ENCODE results near the gene SH3RF2.
A peak's percentile ranks its signal among the peaks of the same experiment; 100 is the strongest.

The SH3RF2 gene

DNA sequence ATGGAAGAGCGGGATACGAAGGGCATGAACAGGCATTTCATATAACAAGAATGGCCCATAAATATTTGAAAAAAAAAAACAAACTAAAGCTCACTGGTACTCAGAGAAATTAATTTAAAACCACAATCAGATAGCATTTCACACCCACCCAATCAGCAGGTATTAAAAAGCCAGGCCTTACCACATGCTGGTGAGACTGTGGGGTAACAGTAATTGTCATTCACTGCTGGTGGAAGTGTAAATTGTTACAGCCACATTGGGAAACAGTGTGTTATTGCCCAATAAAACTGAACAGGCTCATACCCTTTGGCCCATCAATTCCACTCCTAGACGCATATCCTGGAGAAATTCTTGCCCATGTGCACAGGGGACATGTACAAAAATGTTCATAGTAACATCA lies 103.0 kb downstream of the SH3RF2 start:
- no peak overlapping the region for H3K27ac ChIP-seq
- TF ChIP-seq, protein P1, sequence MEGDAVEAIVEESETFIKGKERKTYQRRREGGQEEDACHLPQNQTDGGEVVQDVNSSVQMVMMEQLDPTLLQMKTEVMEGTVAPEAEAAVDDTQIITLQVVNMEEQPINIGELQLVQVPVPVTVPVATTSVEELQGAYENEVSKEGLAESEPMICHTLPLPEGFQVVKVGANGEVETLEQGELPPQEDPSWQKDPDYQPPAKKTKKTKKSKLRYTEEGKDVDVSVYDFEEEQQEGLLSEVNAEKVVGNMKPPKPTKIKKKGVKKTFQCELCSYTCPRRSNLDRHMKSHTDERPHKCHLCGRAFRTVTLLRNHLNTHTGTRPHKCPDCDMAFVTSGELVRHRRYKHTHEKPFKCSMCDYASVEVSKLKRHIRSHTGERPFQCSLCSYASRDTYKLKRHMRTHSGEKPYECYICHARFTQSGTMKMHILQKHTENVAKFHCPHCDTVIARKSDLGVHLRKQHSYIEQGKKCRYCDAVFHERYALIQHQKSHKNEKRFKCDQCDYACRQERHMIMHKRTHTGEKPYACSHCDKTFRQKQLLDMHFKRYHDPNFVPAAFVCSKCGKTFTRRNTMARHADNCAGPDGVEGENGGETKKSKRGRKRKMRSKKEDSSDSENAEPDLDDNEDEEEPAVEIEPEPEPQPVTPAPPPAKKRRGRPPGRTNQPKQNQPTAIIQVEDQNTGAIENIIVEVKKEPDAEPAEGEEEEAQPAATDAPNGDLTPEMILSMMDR (conservative IDR thresholded peaks at IDR 0.05): no peak

DNA sequence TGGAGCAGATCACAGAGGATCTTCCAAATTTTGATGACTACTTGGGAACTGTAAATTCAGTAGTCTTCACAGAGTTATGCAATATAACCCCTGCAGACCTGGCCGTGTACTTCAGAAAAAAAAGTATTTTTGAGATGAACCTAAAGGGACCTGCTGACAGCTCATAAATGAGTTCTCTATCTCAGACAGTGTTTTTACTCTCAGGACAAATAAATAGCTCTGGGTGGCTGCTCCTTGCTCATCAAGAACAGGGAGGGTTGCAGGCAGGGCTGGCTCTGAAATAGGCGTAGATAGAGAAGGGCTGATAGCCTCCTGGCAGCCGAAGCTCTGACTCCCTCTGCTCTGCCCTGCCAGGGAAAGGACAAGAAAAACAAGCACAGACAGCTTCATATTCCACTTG lies 104.1 kb downstream of the SH3RF2 start:
- TF ChIP-seq, protein P1 (conservative IDR thresholded peaks at IDR 0.05): no peak
- no peak overlapping the region for H3K27ac ChIP-seq

DNA sequence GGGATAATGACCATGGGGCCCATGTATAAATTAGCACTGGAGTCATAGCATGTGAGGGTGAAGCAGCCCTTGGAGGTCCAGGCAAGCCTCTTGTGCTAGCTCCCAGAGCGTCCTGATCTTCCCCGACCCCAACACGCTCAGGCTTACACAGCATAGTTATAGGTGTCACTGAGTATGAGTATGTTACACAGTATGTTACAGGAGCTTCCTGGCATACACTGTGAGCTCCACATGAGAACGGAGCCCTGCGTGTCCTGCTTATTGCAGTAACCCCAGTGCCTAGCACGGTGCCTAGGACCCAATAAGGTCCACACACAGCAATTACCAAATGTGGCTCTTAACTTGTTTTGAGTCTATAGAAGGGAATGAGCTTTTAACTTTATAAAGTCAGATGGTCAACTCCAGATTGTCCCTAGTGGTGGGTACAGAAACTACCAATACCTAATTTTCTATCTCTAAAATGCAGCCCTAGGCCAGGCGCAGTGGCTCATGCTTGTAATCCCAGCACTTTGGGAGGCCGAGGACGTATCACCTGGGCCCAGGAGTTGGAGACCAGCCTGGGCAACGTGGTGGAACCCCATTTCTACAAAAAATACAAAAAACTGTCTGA lies 104.9 kb downstream of the SH3RF2 start:
- TF ChIP-seq, protein P1 (conservative IDR thresholded peaks at IDR 0.05): peak; percentile 57
- no peak overlapping the region for H3K27ac ChIP-seq

DNA sequence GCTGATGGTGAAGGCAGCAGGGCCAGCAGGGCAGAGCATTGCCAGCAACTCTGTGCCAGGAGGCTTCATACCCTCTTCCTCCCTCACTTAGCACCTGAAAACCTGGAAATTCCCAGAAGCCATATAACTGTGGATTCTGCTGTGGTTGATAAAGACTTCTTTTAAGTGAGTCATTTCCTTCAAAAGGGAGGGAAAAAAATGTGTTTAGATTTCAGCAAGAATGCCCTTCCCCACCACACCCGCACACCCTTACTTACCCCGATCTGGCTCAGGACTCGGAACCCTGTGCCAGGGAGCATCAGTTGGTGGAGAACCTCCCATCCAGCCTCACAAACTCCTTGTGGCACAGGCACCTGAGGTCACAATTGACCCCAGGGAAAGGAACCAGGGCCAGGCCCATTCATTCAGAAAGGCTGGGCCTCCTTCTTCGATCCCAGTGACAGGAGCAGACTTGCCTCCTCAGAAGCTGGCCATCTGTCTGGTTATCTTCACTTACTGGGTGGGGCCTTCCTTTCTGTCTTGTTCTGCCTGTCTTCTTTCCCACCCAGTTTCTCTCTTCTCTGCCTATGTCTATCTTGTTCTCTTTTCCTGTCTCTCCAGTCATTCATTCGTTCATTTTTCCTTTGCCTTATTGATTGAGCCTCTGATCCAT lies 106.4 kb downstream of the SH3RF2 start:
- TF ChIP-seq, protein P1 (conservative IDR thresholded peaks at IDR 0.05): no peak
- H3K27ac ChIP-seq: no peak overlapping the region

- no peak overlapping the region for H3K27ac ChIP-seq
- TF ChIP-seq, protein P1 (conservative IDR thresholded peaks at IDR 0.05): no peak
Measured at GRCh38 chr5:146043722-146044121, 107.3 kb downstream of the SH3RF2 start.

GRCh38 chr5:146047396-146047795 lies 111.0 kb downstream of the SH3RF2 start:
- H3K27ac ChIP-seq: no peak overlapping the region
- TF ChIP-seq, protein P1 (conservative IDR thresholded peaks at IDR 0.05): no peak

DNA sequence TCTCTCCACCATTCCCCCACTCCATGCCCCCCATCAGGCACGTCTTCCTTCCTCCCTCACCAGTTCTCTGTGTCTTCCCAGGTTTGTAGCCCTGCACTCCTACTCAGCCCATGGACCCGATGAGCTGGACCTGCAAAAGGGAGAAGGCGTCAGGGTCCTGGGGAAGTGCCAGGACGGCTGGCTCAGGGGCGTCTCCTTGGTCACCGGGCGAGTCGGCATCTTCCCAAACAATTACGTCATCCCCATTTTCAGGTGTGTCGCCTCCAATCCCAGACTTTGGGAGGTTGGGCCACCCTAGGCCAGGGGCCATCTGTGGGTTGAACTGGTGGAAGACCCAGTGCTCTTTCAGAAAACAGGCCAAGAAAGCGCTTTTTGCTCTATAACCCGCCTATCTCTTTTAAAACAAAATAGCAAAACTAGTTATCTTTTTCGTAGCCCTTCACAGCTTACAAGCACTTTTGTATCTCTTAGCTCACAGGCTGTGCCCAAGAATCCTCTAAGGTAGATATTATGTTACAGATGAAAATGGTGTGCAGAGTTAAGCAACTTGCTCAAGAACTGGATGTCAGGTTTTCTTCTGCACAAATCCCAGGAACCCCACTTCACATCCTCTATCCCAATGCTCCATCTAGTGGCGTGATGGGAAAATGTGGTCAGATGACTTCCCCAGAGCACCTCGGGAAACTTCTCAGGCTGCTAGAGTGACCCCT lies 112.8 kb downstream of the SH3RF2 start:
- TF ChIP-seq, protein P1 (conservative IDR thresholded peaks at IDR 0.05): peak; percentile 72
- no peak overlapping the region for H3K27ac ChIP-seq

Measured in VCaP (cell line).